ENCODE data around the gene SPRTN.

- TF ChIP-seq, protein P1, sequence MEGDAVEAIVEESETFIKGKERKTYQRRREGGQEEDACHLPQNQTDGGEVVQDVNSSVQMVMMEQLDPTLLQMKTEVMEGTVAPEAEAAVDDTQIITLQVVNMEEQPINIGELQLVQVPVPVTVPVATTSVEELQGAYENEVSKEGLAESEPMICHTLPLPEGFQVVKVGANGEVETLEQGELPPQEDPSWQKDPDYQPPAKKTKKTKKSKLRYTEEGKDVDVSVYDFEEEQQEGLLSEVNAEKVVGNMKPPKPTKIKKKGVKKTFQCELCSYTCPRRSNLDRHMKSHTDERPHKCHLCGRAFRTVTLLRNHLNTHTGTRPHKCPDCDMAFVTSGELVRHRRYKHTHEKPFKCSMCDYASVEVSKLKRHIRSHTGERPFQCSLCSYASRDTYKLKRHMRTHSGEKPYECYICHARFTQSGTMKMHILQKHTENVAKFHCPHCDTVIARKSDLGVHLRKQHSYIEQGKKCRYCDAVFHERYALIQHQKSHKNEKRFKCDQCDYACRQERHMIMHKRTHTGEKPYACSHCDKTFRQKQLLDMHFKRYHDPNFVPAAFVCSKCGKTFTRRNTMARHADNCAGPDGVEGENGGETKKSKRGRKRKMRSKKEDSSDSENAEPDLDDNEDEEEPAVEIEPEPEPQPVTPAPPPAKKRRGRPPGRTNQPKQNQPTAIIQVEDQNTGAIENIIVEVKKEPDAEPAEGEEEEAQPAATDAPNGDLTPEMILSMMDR (IDR thresholded peaks at IDR 0.05) = no peak
- no peak for TF ChIP-seq POLR2A (IDR thresholded peaks at IDR 0.05)
These were observed 36.3 kb downstream of the SPRTN start for GRCh38 chr1:231374394-231374793.

Data from tibial nerve (tissue), 3 donors.